ENCODE results near the gene TAF3.
"Not testable (repeated sequence)": the region's sequence is repeated elsewhere in the genome, so short reads cannot be mapped to it uniquely, and the experiment has no call there.

Gene TAF3

GRCh38 chr10:7968510-7969112 is 150.3 kb downstream of the TAF3 start:
- DNase-seq: no peak

- no peak for DNase-seq
Measured at GRCh38 chr10:7969623-7970022, 151.3 kb downstream of the TAF3 start.

DNA sequence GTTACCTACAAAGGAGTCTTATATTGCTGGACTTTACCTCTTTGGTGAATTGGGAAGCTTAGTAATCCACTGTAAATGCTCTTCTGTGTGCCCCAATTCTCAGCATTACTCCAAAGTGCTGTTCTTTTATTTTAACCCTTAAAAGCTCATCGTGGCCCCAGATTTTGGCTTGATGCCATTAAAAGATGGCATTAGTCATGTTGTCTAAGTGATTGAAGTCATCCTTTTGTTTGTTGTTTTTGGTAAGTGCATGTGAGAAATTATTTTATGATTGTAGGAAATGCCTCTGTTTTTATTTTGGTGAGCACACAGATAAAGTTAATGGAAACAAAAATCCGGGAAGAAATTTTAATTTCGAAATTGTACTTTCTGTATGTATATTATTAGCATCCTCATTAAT is 153.6 kb downstream of the TAF3 start:
- no peak for DNase-seq

DNA sequence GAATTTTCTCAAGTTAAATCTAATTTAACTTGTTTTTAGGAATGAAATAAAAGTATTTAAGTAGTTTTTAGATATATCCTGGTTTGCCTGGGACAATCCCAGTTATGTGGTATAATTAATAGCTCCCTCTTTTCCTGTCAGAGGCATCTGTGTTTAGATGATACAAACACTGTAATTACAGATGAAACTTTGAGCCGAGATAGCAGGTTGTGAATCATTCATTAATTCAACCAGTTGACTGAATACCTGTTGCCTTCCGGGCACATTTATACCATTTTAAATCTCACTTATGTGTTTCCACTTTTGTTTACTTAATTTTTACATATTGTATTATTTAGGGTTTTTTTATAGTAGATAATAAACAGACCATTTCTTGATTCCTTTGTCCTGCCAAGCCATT is 154.1 kb downstream of the TAF3 start:
- no peak for DNase-seq

DNA sequence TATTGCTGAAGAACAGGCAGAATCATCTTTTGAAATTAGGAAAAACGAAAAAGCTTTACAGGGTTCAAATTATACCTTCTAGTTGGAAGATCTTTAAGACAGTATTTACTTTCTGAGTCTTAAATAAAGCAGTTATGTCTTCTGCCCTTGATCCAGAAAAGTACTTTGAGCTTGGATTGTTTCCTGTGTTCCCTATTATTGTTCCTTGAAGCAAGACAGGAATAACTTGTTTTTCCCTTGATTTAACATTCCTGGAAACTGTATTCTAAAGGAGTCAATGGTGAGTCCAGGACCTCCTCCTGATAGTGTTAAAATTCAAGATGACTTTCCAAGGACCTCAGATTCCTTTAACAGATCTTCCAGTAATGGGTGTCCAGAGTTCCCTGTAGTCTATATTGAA is 161.9 kb downstream of the TAF3 start:
- DNase-seq: no peak

DNA sequence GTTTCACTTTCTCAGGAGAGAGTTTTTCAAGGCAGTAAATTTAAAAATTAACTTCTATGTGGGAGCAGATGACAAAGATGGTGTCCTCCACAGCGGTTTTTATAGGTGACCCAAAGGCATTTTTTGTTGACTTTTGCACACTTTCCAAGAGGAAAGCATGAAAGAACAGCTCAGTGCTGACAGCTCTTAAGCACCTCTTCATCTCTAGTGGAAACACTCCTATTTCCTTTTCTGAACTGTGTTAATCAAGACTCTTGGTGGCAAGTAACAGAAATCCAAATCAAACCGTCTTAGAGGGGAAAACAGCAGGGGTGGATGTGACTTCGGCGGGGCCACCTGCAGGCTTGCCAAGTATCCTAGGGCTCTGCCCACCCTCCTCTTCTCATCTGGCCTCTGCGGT is 164.4 kb downstream of the TAF3 start:
- DNase-seq: no peak

DNA sequence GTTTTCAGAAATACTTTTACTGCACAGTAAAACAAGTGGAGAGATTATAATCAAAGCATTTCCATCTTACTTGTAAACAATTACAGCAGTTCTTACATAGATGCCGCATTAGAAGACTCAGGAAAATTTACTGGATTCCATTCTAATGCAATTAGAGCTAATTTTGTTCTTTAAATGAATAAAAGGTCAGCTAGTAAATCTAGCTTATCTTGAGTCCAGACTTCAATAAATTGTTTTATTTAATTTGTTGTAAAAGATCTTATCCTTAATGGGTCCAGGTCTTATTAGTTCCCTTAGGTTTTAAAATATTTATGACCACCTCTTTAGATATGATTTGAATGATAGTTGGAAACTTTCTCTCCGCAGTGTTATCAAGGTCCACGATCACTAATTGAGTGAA is 166.0 kb downstream of the TAF3 start:
- DNase-seq: no peak

GRCh38 chr10:7984896-7985295 is 166.6 kb downstream of the TAF3 start:
- DNase-seq: no peak

- DNase-seq: no peak
Measured at GRCh38 chr10:7986851-7987250, 168.5 kb downstream of the TAF3 start.

- no peak for DNase-seq
Measured at GRCh38 chr10:7988989-7989388, 170.7 kb downstream of the TAF3 start.

GRCh38 chr10:7998831-7999230 is 180.5 kb downstream of the TAF3 start:
- DNase-seq: no peak

DNA sequence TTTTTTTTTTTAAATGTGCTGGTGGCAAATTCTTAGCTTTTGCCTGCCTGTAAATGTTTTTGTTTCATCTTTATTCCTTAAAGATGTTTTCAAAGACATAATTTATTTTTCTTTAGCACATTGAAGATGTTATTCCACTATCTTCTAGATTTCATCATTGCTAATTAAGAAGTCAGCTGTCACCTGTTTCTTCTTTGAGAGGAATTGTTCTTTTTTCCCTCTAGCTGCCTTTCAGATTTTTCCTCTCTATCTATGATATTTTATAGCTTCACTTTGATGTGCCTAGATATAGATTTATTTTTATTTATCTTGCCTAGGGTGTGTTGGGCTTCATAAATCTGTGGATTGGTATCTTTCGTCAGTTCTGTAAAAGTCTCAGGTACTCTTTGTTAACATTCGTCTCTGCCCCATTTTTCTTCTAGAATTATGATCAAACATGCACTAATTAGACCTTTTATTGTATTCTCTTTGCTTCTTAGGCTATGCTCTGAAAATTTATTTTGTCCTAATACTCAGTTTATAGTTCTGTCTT is 186.2 kb downstream of the TAF3 start:
- no peak for DNase-seq

DNA sequence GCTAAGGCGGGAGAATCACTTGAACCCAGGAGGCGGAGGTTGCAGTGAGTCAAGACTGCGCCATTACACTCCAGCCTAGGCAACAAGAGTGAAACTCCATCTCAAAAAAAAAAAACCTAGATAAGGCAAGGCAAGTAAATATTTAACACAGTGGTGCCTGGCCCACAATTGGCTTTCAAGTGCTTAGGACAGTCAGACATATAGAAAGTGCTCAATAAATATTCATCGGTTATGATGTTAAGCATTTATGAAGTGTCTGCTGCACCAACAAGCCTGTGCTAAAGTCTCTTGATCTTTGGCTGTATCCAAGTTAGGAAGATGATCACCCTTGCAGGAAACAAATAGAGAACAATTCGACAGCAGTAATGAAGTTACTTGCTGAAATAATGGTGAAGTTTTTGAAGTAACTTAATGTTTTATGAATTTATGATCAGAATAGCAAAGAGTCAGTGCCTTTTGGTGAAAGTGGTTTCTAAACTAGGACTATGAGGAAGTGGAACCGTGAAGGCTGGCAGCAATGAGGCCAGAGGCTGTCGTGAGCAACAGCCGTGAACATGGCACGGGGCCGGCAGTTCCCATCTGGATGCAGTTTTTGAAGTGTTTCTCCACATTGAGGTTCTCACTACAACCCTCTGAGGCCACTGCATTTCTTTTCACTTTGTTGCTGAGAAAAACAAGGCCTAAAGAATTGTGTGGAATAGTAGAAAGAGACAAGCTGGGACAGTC is 188.1 kb downstream of the TAF3 start:
- no peak for DNase-seq

DNA sequence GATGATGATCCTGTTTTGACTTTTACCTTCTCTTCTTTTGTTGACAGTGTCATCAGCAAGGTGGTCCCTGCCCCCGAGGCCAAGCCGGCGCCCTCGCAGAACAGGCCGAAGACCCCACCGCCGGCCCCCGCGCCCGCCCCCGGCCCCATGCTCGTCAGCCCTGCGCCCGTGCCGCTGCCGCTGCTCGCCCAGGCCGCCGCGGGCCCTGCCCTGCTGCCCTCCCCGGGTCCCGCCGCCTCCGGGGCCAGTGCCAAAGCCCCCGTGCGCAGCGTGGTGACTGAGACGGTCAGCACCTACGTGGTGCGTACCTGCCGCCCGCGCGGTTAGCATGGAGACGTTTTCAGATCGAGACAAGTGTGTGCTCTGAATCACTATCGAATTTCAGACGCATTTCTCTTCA is 190.7 kb downstream of the TAF3 start:
- no peak for DNase-seq

DNA sequence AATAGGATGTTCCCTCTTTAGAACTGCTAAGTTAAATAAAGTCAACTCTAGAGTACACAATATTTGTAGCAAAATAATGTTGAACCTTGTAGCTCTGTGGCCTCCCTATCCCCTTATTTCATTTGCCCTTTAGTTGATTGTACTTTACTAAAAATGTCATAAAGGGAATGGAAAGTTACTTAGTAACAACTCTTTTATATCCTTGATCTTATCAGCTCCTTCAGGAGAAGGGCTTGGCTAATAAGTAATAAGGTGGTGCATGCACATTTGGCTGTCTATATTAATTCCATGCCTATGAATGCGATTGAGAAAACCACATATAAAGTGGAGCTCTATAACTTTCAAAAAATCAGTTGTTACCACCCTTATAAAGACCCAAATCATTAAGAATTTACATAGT is 194.7 kb downstream of the TAF3 start:
- no peak for DNase-seq

- DNase-seq: no peak
Measured at GRCh38 chr10:8013619-8014018, 195.3 kb downstream of the TAF3 start.

- no peak for DNase-seq
Measured at GRCh38 chr10:8014649-8015048, 196.3 kb downstream of the TAF3 start.

- no peak for DNase-seq
Measured at GRCh38 chr10:8017277-8017676, 199.0 kb downstream of the TAF3 start.

DNA sequence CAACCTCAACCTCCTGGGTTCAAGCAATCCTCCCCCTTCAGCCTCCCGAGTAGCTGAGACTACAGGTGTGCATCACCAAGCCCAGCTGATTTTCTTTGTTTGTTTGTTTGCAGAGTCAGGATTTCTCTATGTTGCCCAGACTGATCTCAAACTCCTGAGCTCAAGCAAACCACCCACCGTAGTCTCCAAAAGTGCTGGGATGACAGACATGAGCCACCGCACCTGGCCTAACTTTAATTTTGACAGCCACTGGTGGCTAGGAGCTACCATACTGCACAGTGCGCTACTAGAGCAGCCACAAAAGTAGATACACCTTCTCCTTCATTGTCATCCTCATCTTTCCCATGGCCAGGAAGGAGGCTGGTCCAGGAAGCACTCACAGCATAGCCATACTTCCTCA is 205.0 kb downstream of the TAF3 start:
- DNase-seq: no peak

DNA sequence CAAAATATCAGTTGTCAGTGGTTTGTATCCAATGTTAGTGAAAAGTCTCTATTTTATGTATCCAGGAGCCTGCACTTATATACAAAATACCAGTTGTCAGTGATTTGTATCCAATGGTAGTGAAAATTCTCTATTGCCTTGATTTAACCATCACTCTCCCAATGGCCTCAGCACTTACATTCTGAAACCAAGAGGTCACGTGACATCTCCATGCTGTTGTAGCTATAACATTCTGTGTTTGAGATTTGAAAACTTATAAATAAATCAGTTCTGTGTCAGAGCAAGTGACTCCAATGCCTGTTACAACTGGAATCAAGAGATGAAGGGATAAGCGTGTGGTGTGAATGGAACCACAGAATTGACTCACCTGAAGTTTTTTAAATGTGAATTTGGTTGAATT is 205.5 kb downstream of the TAF3 start:
- DNase-seq: no peak

DNA sequence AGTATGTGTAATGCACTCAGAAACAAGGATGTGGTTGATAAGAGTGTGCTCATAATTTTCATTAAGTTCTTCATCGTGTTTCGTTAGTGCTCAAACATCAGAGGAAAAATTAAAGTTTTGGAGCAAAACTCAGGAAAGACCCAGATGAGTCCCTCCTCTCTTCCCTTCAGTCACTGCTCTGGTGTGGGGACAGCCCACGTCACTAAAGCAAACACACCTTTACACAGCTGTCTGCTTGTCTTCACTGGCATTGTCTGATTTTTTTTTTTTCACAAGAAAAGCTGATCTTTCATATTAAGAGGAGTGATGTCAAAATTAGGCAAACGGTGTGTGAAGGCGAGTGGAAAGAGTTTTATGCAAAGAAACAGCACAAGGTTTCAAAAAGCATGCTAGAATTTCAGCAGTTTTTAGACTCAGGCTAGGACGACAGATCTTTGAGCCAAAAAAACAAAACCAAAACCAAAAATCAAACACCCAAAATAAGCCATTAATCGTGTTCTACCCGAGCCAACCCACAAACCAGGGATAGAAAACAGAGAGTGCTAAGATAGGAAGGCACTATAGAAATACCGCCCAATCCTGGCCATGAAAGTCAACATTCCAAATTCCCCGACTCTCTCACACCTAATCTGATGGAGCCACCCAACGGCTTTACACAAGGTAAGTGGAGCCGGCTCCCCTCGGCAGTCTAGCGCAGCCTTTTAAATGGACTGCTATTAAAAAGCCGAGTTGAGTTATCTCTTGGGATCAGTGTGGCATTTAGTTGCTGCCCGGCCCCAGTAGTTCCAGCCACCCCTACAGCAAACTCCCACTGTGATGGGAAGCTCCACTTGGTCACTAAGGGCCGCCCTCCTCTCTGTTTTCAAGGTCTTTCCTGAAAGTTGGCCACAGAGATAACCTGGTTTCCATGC is 208.3 kb downstream of the TAF3 start:
- DNase-seq: no peak

- DNase-seq: not testable (repeated sequence)
Measured at GRCh38 chr10:8031211-8031610, 212.9 kb downstream of the TAF3 start.
